ENCODE data around the gene GATAD2A.
A peak's percentile ranks its signal among the peaks of the same experiment; 100 is the strongest.

GATAD2A gene

GRCh38 chr19:19530423-19530804 lies 124.9 kb downstream of the GATAD2A start:
- DNase-seq (ENCODE audit: low read depth in 2 of 2, low spot score in 1 of 2): no peak

- no peak for DNase-seq (ENCODE audit: low read depth in 2 of 2, low spot score in 1 of 2)
Measured at GRCh38 chr19:19530889-19531288, 125.4 kb downstream of the GATAD2A start.

GRCh38 chr19:19531951-19532805 lies 126.7 kb downstream of the GATAD2A start:
- peak; percentile 77 to 78 for DNase-seq (ENCODE audit: low read depth in 2 of 2, low spot score in 1 of 2)

- DNase-seq (ENCODE audit: low read depth in 2 of 2, low spot score in 1 of 2): no peak
Measured at GRCh38 chr19:19532806-19533701, 127.6 kb downstream of the GATAD2A start.

- no peak for DNase-seq (ENCODE audit: low read depth in 2 of 2, low spot score in 1 of 2)
Measured at GRCh38 chr19:19533841-19534240, 128.4 kb downstream of the GATAD2A start.

- DNase-seq (ENCODE audit: low read depth in 2 of 2, low spot score in 1 of 2): no peak
Measured at GRCh38 chr19:19534556-19535265, 129.2 kb downstream of the GATAD2A start.

GRCh38 chr19:19535311-19536191 lies 130.1 kb downstream of the GATAD2A start:
- DNase-seq (ENCODE audit: low read depth in 2 of 2, low spot score in 1 of 2): no peak

- no peak for DNase-seq (ENCODE audit: low read depth in 2 of 2, low spot score in 1 of 2)
Measured at GRCh38 chr19:19537075-19538048, 131.9 kb downstream of the GATAD2A start.

GRCh38 chr19:19538061-19538784 lies 132.7 kb downstream of the GATAD2A start, which contains the start of gene CILP2:
Gene CILP2, plus strand, starts transcription at chr19:19538265. Its CDS starts 85 bp downstream, at chr19:19538350.
- DNase-seq (ENCODE audit: low read depth in 2 of 2, low spot score in 1 of 2): no peak

- no peak for DNase-seq (ENCODE audit: low read depth in 2 of 2, low spot score in 1 of 2)
Measured at GRCh38 chr19:19538785-19539166, 133.3 kb downstream of the GATAD2A start.

- no peak for DNase-seq (ENCODE audit: low read depth in 2 of 2, low spot score in 1 of 2)
Measured at GRCh38 chr19:19539698-19540063, 134.2 kb downstream of the GATAD2A start.

- DNase-seq (ENCODE audit: low read depth in 2 of 2, low spot score in 1 of 2): peak in 1 of 2 donors; percentile 42
Measured at GRCh38 chr19:19540064-19540714, 134.7 kb downstream of the GATAD2A start.

- peak; percentile 32 to 55 for DNase-seq (ENCODE audit: low read depth in 2 of 2, low spot score in 1 of 2)
Measured at GRCh38 chr19:19540715-19541515, 135.4 kb downstream of the GATAD2A start.

GRCh38 chr19:19541616-19542015 lies 136.1 kb downstream of the GATAD2A start:
- no peak for DNase-seq (ENCODE audit: low read depth in 2 of 2, low spot score in 1 of 2)

GRCh38 chr19:19542507-19542906 lies 137.0 kb downstream of the GATAD2A start:
- no peak for DNase-seq (ENCODE audit: low read depth in 2 of 2, low spot score in 1 of 2)

GRCh38 chr19:19543101-19543500 lies 137.6 kb downstream of the GATAD2A start:
- DNase-seq (ENCODE audit: low read depth in 2 of 2, low spot score in 1 of 2): no peak

GRCh38 chr19:19543640-19544039 lies 138.2 kb downstream of the GATAD2A start:
- no peak for DNase-seq (ENCODE audit: low read depth in 2 of 2, low spot score in 1 of 2)
